GM23248 (cell line): ENCODE results near the gene MDGA2.

ENCODE experiments used
- EZH2 ChIP-seq: fragments of 200-600 bp; sonication (generic); IDR thresholded peaks from 2 replicates; pipeline ENCODE4 v1.6.1; 2018; ENCODE audit warnings: antibody characterized with exemption, mild to moderate bottlenecking; ENCODE audit not compliant: insufficient read depth, poor library complexity, severe bottlenecking
- EZH2phosphoT487 ChIP-seq: fragments of 200-600 bp; sonication (generic); IDR thresholded peaks from 2 replicates; pipeline ENCODE4 v1.6.1; 2018; ENCODE audit warnings: antibody characterized with exemption, moderate library complexity, mild to moderate bottlenecking, low read depth; ENCODE audit not compliant: insufficient read depth

DNA sequence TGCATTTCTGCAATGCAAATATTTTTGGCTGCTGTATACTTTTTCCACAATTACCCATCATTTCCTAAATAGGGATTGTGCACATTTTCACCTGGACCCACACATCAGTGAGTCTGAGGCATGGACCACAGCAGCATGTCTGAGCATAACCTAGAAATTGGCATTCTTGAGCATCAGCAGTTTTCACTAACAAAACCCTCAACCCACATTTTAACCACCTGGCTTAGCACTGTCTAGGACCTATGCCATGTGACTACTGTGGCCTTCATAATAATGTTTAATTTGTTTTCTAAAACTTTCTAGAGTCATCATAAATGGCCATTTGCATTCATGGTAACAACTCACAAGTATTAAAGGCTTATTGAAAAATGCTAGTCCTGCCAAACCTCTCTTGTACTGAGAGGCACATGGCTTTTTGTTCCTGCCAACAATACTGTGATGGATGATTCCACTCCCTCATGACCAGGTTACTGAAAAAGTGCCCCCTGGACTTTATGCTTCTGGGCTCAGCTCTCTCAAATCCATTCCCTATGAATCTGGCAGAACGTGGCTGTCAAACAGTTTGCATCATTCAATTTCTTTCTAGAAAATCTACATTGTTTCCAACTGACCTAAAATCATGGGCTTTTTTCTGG is 240.0 kb downstream of the MDGA2 start:
- TF ChIP-seq EZH2, result no peak
- TF ChIP-seq EZH2phosphoT487, result no peak
